Measurements from ENCODE around the gene RASGEF1B.

RASGEF1B gene

DNA sequence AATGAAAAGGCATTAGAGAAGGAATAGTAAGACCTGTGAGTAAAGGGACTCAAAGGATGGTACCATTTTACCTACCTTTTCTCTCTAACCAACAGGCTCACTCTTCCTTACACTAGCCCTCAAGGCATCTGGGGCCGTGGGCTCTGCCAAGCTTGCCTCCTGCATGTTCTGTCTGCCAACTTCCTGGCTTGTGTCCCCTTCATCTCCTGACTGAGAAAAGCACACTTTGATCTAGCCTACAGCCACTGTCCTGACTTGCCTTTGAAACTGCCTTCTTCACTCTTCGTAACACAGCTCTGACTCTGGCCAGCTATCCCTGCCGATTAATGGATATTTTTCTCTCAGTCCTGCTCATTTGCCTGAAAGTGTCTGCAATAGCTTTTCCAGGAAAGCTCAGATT lies 76.5 kb downstream of the RASGEF1B start:
- no peak for DNase-seq (ENCODE audit: low spot score)

- no peak for DNase-seq (ENCODE audit: low spot score)
Measured at GRCh38 chr4:81392164-81392563, 79.5 kb downstream of the RASGEF1B start.

DNA sequence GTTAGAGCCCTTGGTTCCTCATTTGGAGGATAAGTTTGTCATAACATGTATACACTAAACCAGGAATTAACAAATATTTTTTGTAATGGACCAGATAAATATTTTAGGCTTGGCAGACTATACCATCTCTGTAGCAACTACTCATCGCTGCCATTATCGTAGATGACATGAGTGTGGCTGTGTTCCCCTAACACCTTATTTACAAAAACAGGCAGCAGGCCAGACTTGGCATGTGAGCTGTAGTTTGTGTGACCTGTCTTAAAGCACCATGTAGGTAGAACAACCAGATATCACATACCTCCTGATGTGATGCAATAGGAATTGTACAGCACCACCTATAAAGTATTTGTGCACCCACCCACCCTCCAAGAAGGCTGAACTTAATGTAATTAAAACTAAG lies 82.0 kb downstream of the RASGEF1B start:
- DNase-seq (ENCODE audit: low spot score): no peak

- no peak for DNase-seq (ENCODE audit: low spot score)
Measured at GRCh38 chr4:81380437-81380836, 91.3 kb downstream of the RASGEF1B start.

- DNase-seq (ENCODE audit: low spot score): no peak
Measured at GRCh38 chr4:81378386-81378785, 93.3 kb downstream of the RASGEF1B start.

GRCh38 chr4:81377191-81377590 lies 94.5 kb downstream of the RASGEF1B start:
- DNase-seq (ENCODE audit: low spot score): no peak

DNA sequence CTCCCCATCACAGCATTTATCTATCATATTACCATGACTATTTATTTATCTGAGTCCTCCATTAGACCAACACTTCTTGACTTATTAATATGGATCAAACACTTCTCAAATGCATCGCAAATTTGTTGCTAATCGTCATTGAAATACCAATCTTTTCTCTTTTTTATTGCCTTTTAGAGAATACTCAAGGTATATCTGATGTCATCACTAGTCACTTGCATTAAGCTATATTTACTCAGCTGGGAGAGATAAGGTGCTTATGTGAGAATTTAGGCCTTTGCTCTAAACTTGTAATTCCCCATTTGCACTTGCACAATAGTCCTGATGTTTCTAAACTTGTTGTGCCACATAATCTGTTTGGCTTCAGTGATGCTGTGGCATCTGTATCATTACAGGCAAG lies 95.0 kb downstream of the RASGEF1B start:
- DNase-seq (ENCODE audit: low spot score): no peak

All from CD4-positive, alpha-beta T cell treated with Interleukin-6 at 100 ng/mL for 8 hours (primary cell).